EH (cell line): ENCODE results near the gene TCIRG1.
A peak's percentile ranks its signal among the peaks of the same experiment; 100 is the strongest.

Experiments used
- DNase-seq: peaks from one replicate; pipeline ENCODE4 v3.0.0-alpha.2; 2015; ENCODE audit warnings: low read depth

Gene TCIRG1

GRCh38 chr11:68006606-68007166, 32.1 kb upstream of the TCIRG1 start:
- no peak for DNase-seq

DNA sequence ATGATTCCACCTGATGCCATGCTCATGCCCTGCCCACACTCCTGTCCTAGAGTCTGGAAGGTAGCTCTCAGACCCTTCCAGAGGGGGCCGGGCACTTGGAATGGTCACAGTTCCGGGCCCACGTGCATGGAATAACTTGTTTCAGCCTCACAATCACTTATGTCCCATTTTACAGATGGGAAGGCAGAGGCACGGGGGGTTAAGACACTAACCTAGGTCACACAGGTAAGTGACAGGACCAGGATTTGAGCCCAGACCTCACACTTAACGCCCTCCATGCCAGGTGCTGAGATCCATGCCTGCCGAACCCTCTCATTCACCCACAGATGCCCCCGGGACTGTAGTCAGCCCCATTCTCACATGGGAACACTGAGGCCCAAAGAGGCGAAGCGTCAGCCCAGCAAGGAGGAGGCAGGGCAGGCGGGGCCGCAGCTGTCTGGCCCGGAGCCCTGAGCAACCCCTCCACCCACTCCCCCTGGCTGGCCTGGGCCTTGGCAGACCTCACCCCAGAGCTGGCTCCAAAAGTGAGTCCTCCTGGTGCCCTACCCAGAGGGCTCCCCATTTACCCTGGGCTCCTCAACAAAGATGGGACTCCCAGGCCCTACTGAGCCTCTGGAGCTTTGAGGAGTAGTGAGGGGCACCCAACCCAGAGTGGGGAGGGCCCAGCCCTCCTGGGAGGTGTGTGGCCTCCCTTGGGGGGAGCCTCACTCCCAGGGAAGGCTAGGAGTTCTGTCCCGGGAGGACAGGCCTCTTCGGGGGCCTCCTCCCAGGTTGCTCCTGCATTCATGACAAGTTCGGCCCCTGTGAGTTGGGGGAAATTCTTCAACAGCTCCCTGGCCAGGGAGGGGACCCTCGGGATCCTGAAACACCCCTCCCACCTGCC, 31.1 kb upstream of the TCIRG1 start:
- no peak for DNase-seq

DNA sequence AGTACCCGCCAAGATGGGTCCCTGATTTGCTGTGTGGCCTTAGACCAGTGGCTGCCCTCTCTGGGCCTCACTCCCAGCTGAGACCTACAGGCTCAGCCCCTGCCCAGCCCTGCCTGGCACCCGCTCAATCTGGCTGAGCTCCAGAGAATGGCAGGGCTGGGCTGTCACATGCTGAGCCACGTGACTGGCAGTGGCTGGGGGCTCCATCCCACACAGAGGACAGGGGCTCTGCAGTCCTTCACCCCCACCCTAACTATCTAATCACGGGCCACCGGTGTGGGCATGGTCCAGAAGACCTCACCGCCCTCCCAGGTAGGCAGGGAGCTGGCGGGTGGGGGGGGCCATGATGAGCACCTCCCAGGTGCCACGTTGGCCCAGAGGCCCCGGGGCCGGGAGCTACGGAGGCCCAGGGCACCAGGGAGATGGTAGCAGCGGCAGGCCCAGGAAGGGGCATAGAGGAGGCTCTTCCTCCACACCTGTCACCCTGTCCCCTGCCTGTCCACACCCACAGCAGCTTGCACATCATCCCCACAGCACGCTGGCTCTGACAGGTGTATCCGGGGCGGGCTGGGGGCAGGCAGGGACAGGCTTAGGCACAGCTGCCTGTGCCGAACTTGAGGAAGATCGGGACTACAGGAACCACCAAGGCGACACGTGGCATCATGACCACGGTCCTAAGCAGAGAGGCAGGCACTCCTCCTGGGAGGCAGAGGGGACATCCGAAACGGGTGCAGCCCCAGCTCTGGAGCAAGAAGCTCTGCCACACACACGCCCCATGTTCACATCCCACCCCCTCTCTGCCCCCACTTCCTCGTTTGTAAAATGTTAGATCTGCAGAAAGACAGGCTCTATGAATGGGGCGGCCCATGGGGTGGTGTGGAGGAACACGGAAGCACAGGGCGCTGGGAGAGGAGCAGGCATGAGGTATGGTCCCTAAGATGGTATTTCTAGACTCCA, 30.2 kb upstream of the TCIRG1 start:
- no peak for DNase-seq

DNA sequence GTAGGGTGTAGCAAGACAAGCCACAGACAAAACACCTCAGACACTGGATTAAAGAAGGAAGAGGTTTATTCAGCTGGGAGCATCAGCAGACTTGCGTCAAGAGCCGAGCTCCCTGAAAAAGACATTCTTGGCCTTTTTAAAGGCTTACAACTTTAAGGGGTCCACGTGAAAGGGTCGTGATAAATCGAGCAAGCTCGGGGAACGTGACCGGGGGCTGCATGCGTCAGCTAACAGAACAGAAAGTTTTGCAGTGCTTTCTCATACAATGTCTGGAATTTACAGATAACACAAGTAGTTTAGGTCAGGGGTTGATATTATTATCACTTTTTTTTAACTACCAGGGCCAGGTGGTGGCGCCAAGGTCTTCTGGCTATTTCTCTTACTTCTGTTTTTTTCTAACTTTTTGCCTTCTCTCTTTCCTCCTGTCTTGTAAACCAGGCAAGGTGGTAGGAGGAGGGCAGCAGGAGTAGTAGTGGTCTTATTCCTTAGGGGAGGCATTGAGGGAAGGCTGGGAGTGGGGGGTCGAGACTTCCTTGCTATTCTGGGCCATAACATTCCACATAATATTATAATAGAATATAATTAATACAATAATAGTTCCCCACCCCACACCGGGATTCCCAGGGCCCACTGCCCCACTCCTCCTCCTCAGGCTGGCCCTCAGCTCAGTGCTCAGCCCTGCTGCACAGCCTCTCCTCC, 29.3 kb upstream of the TCIRG1 start:
- DNase-seq: peak; percentile 59

- DNase-seq: peak; percentile 94
Measured at GRCh38 chr11:68010090-68011041, 28.5 kb upstream of the TCIRG1 start, which contains the start of gene ALDH3B1. Gene ALDH3B1, plus strand, starts transcription at chr11:68010327. Its CDS starts 4,971 bp downstream, at chr11:68015298.

GRCh38 chr11:68011051-68011943, 27.5 kb upstream of the TCIRG1 start:
- DNase-seq: no peak

DNA sequence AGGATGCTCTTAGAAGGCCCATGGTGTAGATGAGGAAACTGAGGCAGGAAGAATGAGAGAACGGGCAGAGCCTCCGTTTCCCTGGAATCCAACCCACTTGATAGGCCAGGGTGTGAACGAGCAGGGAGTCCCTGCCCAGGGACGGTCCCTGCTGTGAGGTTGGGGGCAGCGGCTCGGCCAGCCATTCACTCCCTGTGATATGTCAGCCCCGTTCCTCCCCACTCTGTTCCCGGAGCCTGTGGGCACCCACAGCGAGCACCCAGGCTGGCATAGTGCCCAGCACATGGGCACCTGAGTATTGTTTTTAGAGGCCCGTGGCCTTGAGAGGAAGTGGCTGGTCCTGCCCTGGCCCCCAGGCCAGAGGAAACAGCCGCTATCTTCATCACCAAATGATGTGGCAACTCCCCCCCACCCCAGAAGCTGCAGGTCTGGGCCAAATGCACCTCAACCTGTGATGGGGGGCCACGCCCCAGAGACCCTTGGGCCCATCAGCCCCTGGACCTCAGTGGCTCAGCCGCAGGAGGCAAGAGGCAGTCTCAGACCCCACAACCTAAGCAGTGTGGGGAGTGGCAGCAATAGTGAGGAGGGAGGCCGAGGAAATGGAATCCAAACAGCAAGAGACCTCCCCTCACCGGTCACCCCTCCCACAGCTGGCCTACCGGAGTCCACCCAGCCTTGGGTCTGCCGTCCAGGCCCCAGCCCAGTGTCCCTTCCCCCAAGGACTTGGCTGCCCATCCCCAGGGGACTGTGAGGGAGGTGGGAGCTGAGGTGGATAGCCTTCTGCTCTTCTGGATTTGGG, 26.6 kb upstream of the TCIRG1 start:
- DNase-seq: no peak

DNA sequence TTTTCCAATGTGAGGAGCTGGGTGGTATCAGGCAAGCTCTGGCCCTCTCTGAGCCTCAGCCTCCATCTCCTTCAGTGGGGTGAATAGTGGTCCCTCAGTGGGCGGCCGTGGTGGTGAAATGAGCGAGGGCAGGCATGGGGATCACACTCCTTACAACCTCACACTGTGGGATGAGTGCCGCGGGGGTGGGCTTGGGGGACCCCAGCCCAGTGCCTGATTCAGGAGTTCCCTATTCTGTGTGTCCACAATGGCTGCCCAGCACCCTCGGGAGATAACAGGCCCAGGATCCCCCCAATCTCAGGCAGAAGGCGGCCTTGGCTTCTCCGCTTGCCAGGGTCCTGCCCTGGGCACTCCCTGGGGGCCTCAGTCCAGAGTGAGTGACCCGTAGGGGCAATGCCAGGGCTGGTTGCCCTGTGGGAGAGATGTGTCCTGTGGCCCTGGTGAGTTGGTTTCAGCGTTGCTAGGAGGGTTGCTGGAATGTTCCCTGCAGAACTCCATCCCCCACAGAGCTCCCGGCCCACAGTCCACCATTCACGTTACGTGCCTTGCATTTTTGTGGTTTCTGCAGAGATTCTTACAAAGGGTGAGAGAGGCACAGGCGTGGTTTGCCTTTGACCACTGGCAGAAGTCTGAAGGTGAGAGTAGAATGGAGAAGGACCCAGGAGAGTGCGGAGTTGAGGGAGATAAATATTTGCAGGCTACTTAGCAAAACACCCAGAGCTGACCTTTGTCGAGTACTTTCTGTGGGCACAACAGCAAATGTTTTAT, 25.8 kb upstream of the TCIRG1 start:
- DNase-seq: peak; percentile 99

GRCh38 chr11:68013611-68014156, 25.1 kb upstream of the TCIRG1 start:
- DNase-seq: no peak

GRCh38 chr11:68014157-68014946, 24.5 kb upstream of the TCIRG1 start:
- peak; percentile 90 for DNase-seq

GRCh38 chr11:68014947-68015447, 23.8 kb upstream of the TCIRG1 start:
- DNase-seq: no peak

DNA sequence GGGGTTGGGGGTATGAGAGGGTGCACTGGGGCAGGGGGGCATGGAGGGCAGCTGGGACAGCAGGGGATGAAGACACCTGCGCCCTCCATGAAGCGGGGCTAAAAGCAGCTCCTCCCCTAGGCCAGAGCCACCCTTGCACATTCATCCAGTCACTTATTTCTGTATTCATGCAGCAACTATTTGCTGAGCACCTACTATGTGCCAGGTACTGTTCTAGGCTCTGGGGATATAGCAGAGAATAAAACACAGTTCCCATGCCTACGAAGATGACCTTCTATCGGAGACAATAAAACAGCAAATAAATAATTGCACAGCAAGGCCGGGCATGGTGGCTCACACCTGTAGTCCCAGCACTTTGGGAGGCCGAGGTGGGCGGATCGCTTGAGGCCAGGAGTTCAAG, 23.4 kb upstream of the TCIRG1 start:
- no peak for DNase-seq

DNA sequence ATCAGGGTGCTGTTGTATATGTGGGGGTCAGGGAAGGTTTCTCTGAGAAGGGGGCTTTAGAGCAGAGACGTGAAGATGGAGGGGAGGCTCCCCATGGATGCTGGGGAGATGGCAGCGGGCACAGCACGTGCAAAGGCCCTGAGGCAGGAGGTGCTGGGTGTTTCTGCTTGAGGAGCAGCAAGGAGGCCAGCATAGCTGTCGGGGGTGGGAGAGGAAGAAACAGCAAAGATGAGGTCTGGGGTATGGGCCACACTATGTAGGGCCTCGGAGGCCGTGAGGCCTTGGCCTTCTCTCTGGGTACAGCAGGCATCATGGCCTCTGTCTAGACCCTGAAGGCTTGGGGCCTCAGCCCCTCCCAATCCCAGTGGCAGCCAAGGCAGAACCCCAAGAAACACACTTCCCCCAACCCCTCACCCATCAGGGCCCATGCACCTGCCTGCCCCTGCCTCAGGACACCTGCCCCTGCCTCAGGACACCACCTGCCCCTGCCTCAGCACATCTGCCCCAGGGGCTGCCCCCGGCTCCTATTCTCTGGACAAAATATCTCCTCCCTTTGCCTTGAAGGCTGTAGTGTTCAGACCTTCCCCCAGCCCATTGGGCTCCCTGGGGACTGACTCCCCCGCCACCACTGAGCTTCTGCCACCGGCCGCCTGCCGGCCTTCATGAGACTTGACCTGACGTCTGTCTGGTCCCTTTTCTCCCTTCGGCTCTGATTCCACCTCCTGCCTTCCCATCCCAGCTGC, 22.5 kb upstream of the TCIRG1 start:
- peak; percentile 14 for DNase-seq

GRCh38 chr11:68016904-68017817, 21.7 kb upstream of the TCIRG1 start:
- DNase-seq: no peak
